WTC11 (cell line): ENCODE results near the gene SPAG9. TPM values are rescaled to one million over a fixed set of nuclear protein-coding genes. Genes with fewer than 3 reads are reported as not detected.

ENCODE experiments used
- ATAC-seq: fragments of 200-7000 bp; cut with Tn5 transposase; 2 replicates; pipeline ENCODE4 v1.10.0; 2021; ENCODE audit warnings: mild to moderate bottlenecking, moderate library complexity
- CTCF ChIA-PET: fragments of 300-600 bp; sonication (Branson Sonifier 250); formaldehyde crosslinking; loops from one replicate; lab custom pipeline; 2021; ENCODE audit warnings: antibody characterized with exemption; lab: Charles Lee
- POLR2A ChIA-PET: fragments of 350-600 bp; sonication (Branson Sonifier 250); formaldehyde crosslinking; loops from one replicate; lab custom pipeline; 2021; ENCODE audit warnings: antibody characterized with exemption; lab: Charles Lee
- DNase-seq: peaks from one replicate; pipeline ENCODE4 v3.0.0; 2021; ENCODE audit warnings: low spot score
- H3K27ac Mint-ChIP-seq: 2 replicates; pipeline ENCODE4 v1.8.0; 2021; ENCODE audit warnings: mixed read lengths
- H3K27me3 Mint-ChIP-seq: 2 replicates; pipeline ENCODE4 v1.8.0; 2021; ENCODE audit warnings: low read depth, mild to moderate bottlenecking, moderate library complexity, mixed read lengths
- H3K36me3 Mint-ChIP-seq: 2 replicates; pipeline ENCODE4 v1.8.0; 2021; ENCODE audit warnings: mixed read lengths
- H3K4me1 Mint-ChIP-seq: 2 replicates; pipeline ENCODE4 v1.8.0; 2022; ENCODE audit warnings: mixed read lengths
- H3K4me3 Mint-ChIP-seq: 2 replicates; pipeline ENCODE4 v1.8.0; 2021; ENCODE audit warnings: mild to moderate bottlenecking, moderate library complexity, mixed read lengths
- H3K9me3 Mint-ChIP-seq: 2 replicates; pipeline ENCODE4 v1.8.0; 2021; ENCODE audit warnings: mixed read lengths
- ATF6 ChIP-seq: sonication (generic); formaldehyde crosslinking; IDR thresholded peaks from 2 replicates; pipeline ENCODE4 v1.8.1; 2023; ENCODE audit warnings: mild to moderate bottlenecking, missing genetic modification reagents
- CBFB ChIP-seq: sonication (generic); formaldehyde crosslinking; IDR thresholded peaks from 2 replicates; pipeline ENCODE4 v1.8.1; 2022; ENCODE audit warnings: mild to moderate bottlenecking, low read depth, missing genetic modification reagents
- CTCF ChIP-seq: fragments of 200-600 bp; IDR thresholded peaks from 2 replicates; pipeline ENCODE4 v1.8.0; 2022; ENCODE audit warnings: antibody characterized with exemption
- E2F1 ChIP-seq: sonication (generic); formaldehyde crosslinking; IDR thresholded peaks from 2 replicates; pipeline ENCODE4 v1.8.0; 2022; ENCODE audit warnings: mild to moderate bottlenecking, missing genetic modification reagents
- ELF4 ChIP-seq: sonication (generic); formaldehyde crosslinking; IDR thresholded peaks from 2 replicates; pipeline ENCODE4 v1.8.1; 2022; ENCODE audit warnings: low read depth, mild to moderate bottlenecking, moderate library complexity, missing genetic modification reagents
- EMX1 ChIP-seq: fragments of 250-450 bp; sonication (Bioruptor Pico); IDR thresholded peaks from 2 replicates; pipeline ENCODE4 v1.8.0; 2021; ENCODE audit warnings: mild to moderate bottlenecking
- ERG ChIP-seq: fragments of 250-450 bp; sonication (Bioruptor Pico); IDR thresholded peaks from 2 replicates; pipeline ENCODE4 v1.8.0; 2021; ENCODE audit warnings: mild to moderate bottlenecking
- FOXP4 ChIP-seq: sonication (generic); formaldehyde crosslinking; IDR thresholded peaks from 2 replicates; pipeline ENCODE4 v1.8.0; 2022; ENCODE audit warnings: mild to moderate bottlenecking, missing genetic modification reagents
- IRF2 ChIP-seq: sonication (generic); formaldehyde crosslinking; IDR thresholded peaks from 2 replicates; pipeline ENCODE4 v1.8.0; 2022; ENCODE audit warnings: low read depth, missing genetic modification reagents, borderline replicate concordance
- NR1H2 ChIP-seq: sonication (generic); formaldehyde crosslinking; IDR thresholded peaks from 2 replicates; pipeline ENCODE4 v1.9.0; 2021; ENCODE audit warnings: mild to moderate bottlenecking, moderate library complexity, missing genetic modification reagents
- NR3C1 ChIP-seq: sonication (generic); formaldehyde crosslinking; conservative IDR thresholded peaks from 2 replicates; pipeline ENCODE4 v1.8.1; 2023; ENCODE audit warnings: low read depth, mild to moderate bottlenecking, missing genetic modification reagents
- OVOL2 ChIP-seq: fragments of 250-450 bp; sonication (Bioruptor Pico); IDR thresholded peaks from 2 replicates; pipeline ENCODE4 v1.9.0; 2021; ENCODE audit warnings: mild to moderate bottlenecking, borderline replicate concordance
- TP53 ChIP-seq: sonication (generic); formaldehyde crosslinking; IDR thresholded peaks from 2 replicates; pipeline ENCODE4 v1.8.1; 2023; ENCODE audit warnings: mild to moderate bottlenecking, missing genetic modification reagents
- USF1 ChIP-seq: sonication (generic); formaldehyde crosslinking; IDR thresholded peaks from 2 replicates; pipeline ENCODE4 v1.8.0; 2022; ENCODE audit warnings: mild to moderate bottlenecking, missing genetic modification reagents
- USF2 ChIP-seq: sonication (generic); formaldehyde crosslinking; IDR thresholded peaks from 2 replicates; pipeline ENCODE4 v1.8.1; 2023; ENCODE audit warnings: mild to moderate bottlenecking, missing genetic modification reagents, moderate library complexity
- ZBTB43 ChIP-seq: sonication (generic); formaldehyde crosslinking; IDR thresholded peaks from 2 replicates; pipeline ENCODE4 v1.8.1; 2023; ENCODE audit warnings: mild to moderate bottlenecking, missing genetic modification reagents
- ZNF219 ChIP-seq: sonication (generic); formaldehyde crosslinking; IDR thresholded peaks from 2 replicates; pipeline ENCODE4 v1.8.0; 2023; ENCODE audit warnings: missing genetic modification reagents, mild to moderate bottlenecking, borderline replicate concordance
- ZNF281 ChIP-seq: sonication (generic); formaldehyde crosslinking; IDR thresholded peaks from 2 replicates; pipeline ENCODE4 v1.8.0; 2023; ENCODE audit warnings: mild to moderate bottlenecking, missing genetic modification reagents
- ZNF512 ChIP-seq: sonication (generic); formaldehyde crosslinking; IDR thresholded peaks from 2 replicates; pipeline ENCODE4 v1.8.1; 2022; ENCODE audit warnings: missing genetic modification reagents, borderline replicate concordance
- total RNA-seq: library from RNA; stranded (reverse); gene quantifications from 3 replicates; pipeline ENCODE4 v1.2.3, GENCODE V29; 2021

SPAG9 gene
- total RNA-seq, 1 experiment from 2014 or later: 51.9 TPM

- no peak for TF ChIP-seq OVOL2 (CRISPR knock-in tag)
- TF ChIP-seq CTCF: no peak
These were observed 32.4 kb downstream of the SPAG9 start (continued) for GRCh38 chr17:51088287-51088686.

GRCh38 chr17:51087072-51087757, 33.5 kb downstream of the SPAG9 start:
- ChIA-PET CTCF (interaction anchor here (1.6 kb wide), 1 partner anchor 30 kb away, joined by 4 read pairs; no protein-coding TSS in a partner anchor), POLR2A (no interaction called here)
- ATAC-seq: no peak
- no peaks in the 10 kb centered on the region for H3K4me1 Mint-ChIP-seq
- no peak overlapping the region for H3K4me3 Mint-ChIP-seq
- no peak for DNase-seq
- H3K9me3 Mint-ChIP-seq: no peaks in the 10 kb centered on the region
- H3K27me3 Mint-ChIP-seq: no peaks in the 10 kb centered on the region
- H3K27ac Mint-ChIP-seq: no peak overlapping the region
- H3K36me3 Mint-ChIP-seq: no peaks in the 10 kb centered on the region
- no peak for TF ChIP-seq ATF6 (CRISPR knock-in tag)
- TF ChIP-seq ERG (CRISPR knock-in tag): no peak
- TF ChIP-seq TP53 (CRISPR knock-in tag): no peak
- no peak for TF ChIP-seq USF1
- no peak for TF ChIP-seq FOXP4 (CRISPR knock-in tag)
- no peak for TF ChIP-seq E2F1 (CRISPR knock-in tag)
- no peak for TF ChIP-seq NR3C1
- no peak for TF ChIP-seq CBFB (CRISPR knock-in tag)
- no peak for TF ChIP-seq ELF4 (CRISPR knock-in tag)
- TF ChIP-seq ZBTB43 (CRISPR knock-in tag): no peak
- no peak for TF ChIP-seq ZNF512 (CRISPR knock-in tag)
- TF ChIP-seq USF2 (CRISPR knock-in tag): no peak
- no peak for TF ChIP-seq ZNF219 (CRISPR knock-in tag)
- no peak for TF ChIP-seq ZNF281
- TF ChIP-seq EMX1 (CRISPR knock-in tag): no peak
- TF ChIP-seq IRF2: no peak
- no peak for TF ChIP-seq NR1H2 (CRISPR knock-in tag)
